ENCODE measurements around the gene RPAP2.

RPAP2 gene

DNA sequence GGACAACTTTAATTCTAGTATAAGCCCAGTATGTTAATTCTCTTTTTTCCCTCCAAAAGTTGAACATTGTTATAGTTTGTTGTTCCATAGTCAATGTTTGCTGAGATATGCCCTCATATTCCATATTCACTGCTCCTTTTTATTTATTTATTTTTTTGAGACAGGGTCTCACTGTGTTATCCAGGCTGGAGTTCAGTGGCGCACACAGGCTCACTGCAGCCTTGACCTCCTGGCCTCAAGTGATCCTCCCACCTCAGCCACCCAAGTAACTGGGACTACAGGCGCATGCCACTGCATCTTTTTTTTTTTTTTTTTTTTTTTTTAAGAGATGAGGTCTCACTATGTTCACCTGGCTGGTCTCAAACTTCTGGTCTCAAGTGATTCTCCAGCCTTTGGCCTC, 149.1 kb downstream of the RPAP2 start:
- DNase-seq: no peak

All from CD4-positive, alpha-beta T cell treated with Interleukin-6 for 4 hours (primary cell).